PC-3 (cell line): ENCODE results near the gene FBLN5. TPM values are rescaled to one million over a fixed set of nuclear protein-coding genes. Genes with fewer than 3 reads are reported as not detected.
A peak's percentile ranks its signal among the peaks of the same experiment; 100 is the strongest.

Source experiments
- ATAC-seq: fragments of 200-7000 bp; cut with Tn5 transposase; 2 replicates; pipeline ENCODE4 v1.9.1; 2020; ENCODE audit warnings: mild to moderate bottlenecking, moderate library complexity
- BruUV-seq: library from RNA; stranded (reverse); fragments of 400-500 nt; replicated peaks from 2 replicates; lab custom pipeline; 2021; lab: Mats Ljungman, UMichigan
- CTCF ChIA-PET: fragments of 300-600 bp; sonication (Branson Sonifier 250); formaldehyde crosslinking; loops from one replicate; lab custom pipeline; 2022; ENCODE audit warnings: antibody characterized with exemption; lab: Charles Lee
- POLR2A ChIA-PET: fragments of 300-600 bp; sonication (Branson Sonifier 250); formaldehyde crosslinking; loops from one replicate; lab custom pipeline; 2022; ENCODE audit warnings: antibody characterized with exemption; ENCODE audit not compliant: unreplicated experiment; lab: Charles Lee
- DNase-seq: peaks from one replicate; pipeline ENCODE4 v3.0.0-alpha.2; 2015
- H2AFZ ChIP-seq: fragments of 300-600 bp; sonication (generic); 2 replicates; pipeline ENCODE4 v1.6.0; 2016; ENCODE audit warnings: antibody characterized with exemption, low read length
- H3F3A ChIP-seq: fragments of 300-600 bp; sonication (generic); one replicate; pipeline ENCODE4 v1.6.0; 2017; ENCODE audit warnings: antibody characterized with exemption, low read length, control low read depth, mild to moderate bottlenecking; ENCODE audit not compliant: unreplicated experiment
- H3K27ac ChIP-seq: fragments of 300-600 bp; sonication (generic); 2 replicates; pipeline ENCODE4 v1.5.1; 2016; ENCODE audit warnings: mild to moderate bottlenecking, low read length
- H3K27me3 ChIP-seq: fragments of 300-600 bp; sonication (generic); 2 replicates; pipeline ENCODE4 v1.6.1; 2016; ENCODE audit warnings: low read length, mixed read lengths
- H3K36me3 ChIP-seq: fragments of 300-600 bp; sonication (generic); 2 replicates; pipeline ENCODE4 v1.6.1; 2016; ENCODE audit warnings: low read depth, mixed run types, low read length, mixed read lengths
- H3K4me1 ChIP-seq: fragments of 300-600 bp; sonication (generic); 2 replicates; pipeline ENCODE4 v1.5.1; 2016; ENCODE audit warnings: low read length; ENCODE audit not compliant: insufficient read depth
- H3K4me2 ChIP-seq: fragments of 300-600 bp; sonication (generic); 2 replicates; pipeline ENCODE4 v1.6.0; 2016; ENCODE audit warnings: low read length
- H3K4me3 ChIP-seq: fragments of 300-600 bp; sonication (generic); 2 replicates; pipeline ENCODE4 v1.5.1; 2016; ENCODE audit warnings: mild to moderate bottlenecking, low read length, mixed read lengths
- H3K79me2 ChIP-seq: fragments of 300-600 bp; sonication (generic); 2 replicates; pipeline ENCODE4 v1.6.1; 2017; ENCODE audit warnings: low read length, mixed read lengths
- H3K9ac ChIP-seq: fragments of 300-600 bp; sonication (generic); 2 replicates; pipeline ENCODE4 v1.6.0; 2016; ENCODE audit warnings: mild to moderate bottlenecking, low read length
- H3K9me2 ChIP-seq: fragments of 300-600 bp; sonication (generic); replicated peaks from 2 replicates; pipeline ENCODE4 v1.6.1; 2016; ENCODE audit warnings: mixed run types, low read length, mixed read lengths
- H3K9me3 ChIP-seq: fragments of 300-600 bp; sonication (generic); 2 replicates; pipeline ENCODE4 v1.6.1; 2016; ENCODE audit warnings: low read length, mixed read lengths
- H4K20me1 ChIP-seq: fragments of 300-600 bp; sonication (generic); 2 replicates; pipeline ENCODE4 v1.6.1; 2016; ENCODE audit warnings: low read length, mixed read lengths
- CTCF ChIP-seq: fragments of 300-600 bp; sonication (generic); conservative IDR thresholded peaks from 2 replicates; pipeline ENCODE4 v1.5.1; 2017; ENCODE audit warnings: antibody characterized with exemption, low read depth, mild to moderate bottlenecking, low read length
- EZH2 ChIP-seq: fragments of 300-600 bp; sonication (generic); IDR thresholded peaks from one replicate; pipeline ENCODE4 v1.6.1; 2017; ENCODE audit warnings: antibody characterized with exemption, mild to moderate bottlenecking, low read length; ENCODE audit not compliant: unreplicated experiment
- EZH2phosphoT487 ChIP-seq: fragments of 300-600 bp; sonication (generic); IDR thresholded peaks from 2 replicates; pipeline ENCODE4 v1.6.1; 2018; ENCODE audit warnings: mild to moderate bottlenecking, antibody characterized with exemption, low read length, borderline replicate concordance
- intact Hi-C: fragments of 100-400 bp; cut with micrococcal nuclease; formaldehyde crosslinking; loops from 2 replicates; pipeline ENCODE4 v1.9.0; 2023
- total RNA-seq: library from RNA; depleted of rRNA; stranded (reverse); fragments of >200 nt; gene quantifications from 2 replicates; pipeline ENCODE4 v1.2.3, GENCODE V29; 2014

Gene FBLN5
- total RNA-seq, 1 experiment from 2014 or later: 0.58 TPM

- H3K79me2 ChIP-seq: no peaks in the 10 kb centered on the region
- DNase-seq: no peak
- no peaks in the 10 kb centered on the region for H3K9me2 ChIP-seq
- H3K4me2 ChIP-seq: no peak overlapping the region
- peaks cover 8% of the 10 kb centered on the region; the same call in 1 of the 2 replicates for H3K4me1 ChIP-seq
- H3K27ac ChIP-seq: no peak overlapping the region
- intact Hi-C loops: no loop called here
- H3F3A ChIP-seq: no peaks in the 10 kb centered on the region
- ATAC-seq: no peak
- no peak for TF ChIP-seq EZH2
- TF ChIP-seq CTCF: no peak
- no peak for TF ChIP-seq EZH2phosphoT487
- H3K9ac ChIP-seq: no peak overlapping the region
- no peaks in the 10 kb centered on the region for H3K27me3 ChIP-seq
- peaks cover 30% of the 10 kb centered on the region for H3K36me3 ChIP-seq
- H3K9me3 ChIP-seq: no peaks in the 10 kb centered on the region
- H4K20me1 ChIP-seq: no peaks in the 10 kb centered on the region
- no TSS peak for BruUV-seq
- H2AFZ ChIP-seq: no peak overlapping the region
- no peak overlapping the region for H3K4me3 ChIP-seq
- CTCF ChIA-PET: no interaction called here
- POLR2A ChIA-PET: no interaction called here
Measured at GRCh38 chr14:91987192-91987591, 39.7 kb upstream of the FBLN5 start.

- H3K79me2 ChIP-seq: no peaks in the 10 kb centered on the region
- no peaks in the 10 kb centered on the region for H3K27me3 ChIP-seq
- no peak overlapping the region for H2AFZ ChIP-seq
- intact Hi-C loops: no loop called here
- H4K20me1 ChIP-seq: no peaks in the 10 kb centered on the region
- no peak overlapping the region for H3K4me3 ChIP-seq
- peak overlapping the region; percentile 40; the same call in 1 of the 2 replicates for H3K27ac ChIP-seq
- no peak overlapping the region for H3K9ac ChIP-seq
- no peaks in the 10 kb centered on the region for H3K9me3 ChIP-seq
- BruUV-seq: no TSS peak
- H3F3A ChIP-seq: peaks cover under 1% of the 10 kb centered on the region
- peaks cover 8% of the 10 kb centered on the region for H3K4me1 ChIP-seq
- CTCF ChIA-PET: interaction anchor here (0.5 kb wide), 1 partner anchor 11 kb away, joined by 3 read pairs; no protein-coding TSS in a partner anchor
- H3K36me3 ChIP-seq: peaks cover 30% of the 10 kb centered on the region
- POLR2A ChIA-PET: no interaction called here
- no peaks in the 10 kb centered on the region for H3K9me2 ChIP-seq
- H3K4me2 ChIP-seq: no peak overlapping the region
- ATAC-seq (no peak), DNase-seq (no peak)
- TF ChIP-seq CTCF: no peak
- TF ChIP-seq EZH2phosphoT487: no peak
- TF ChIP-seq EZH2: no peak
Measured at GRCh38 chr14:91985521-91986255, 38.2 kb upstream of the FBLN5 start.

- Histone ChIP-seq H3K4me2 (no peak overlapping the region), H4K20me1 (peaks cover 3% of the 10 kb centered on the region; the same call in 1 of the 2 replicates), H3K79me2 (no peaks in the 10 kb centered on the region), H3K4me1 (peaks cover 14% of the 10 kb centered on the region), H3K9ac (no peak overlapping the region), H3K27me3 (no peaks in the 10 kb centered on the region), H3K36me3 (peaks cover 30% of the 10 kb centered on the region), H3K9me3 (no peaks in the 10 kb centered on the region), H3K27ac (peak overlapping the region; percentile 40), H2AFZ (no peak overlapping the region), H3F3A (peaks cover 6% of the 10 kb centered on the region), H3K4me3 (no peak overlapping the region), H3K9me2 (no peaks in the 10 kb centered on the region)
- POLR2A ChIA-PET: no interaction called here
- no peak for TF ChIP-seq EZH2
- no peak for TF ChIP-seq EZH2phosphoT487
- no peak for TF ChIP-seq CTCF
- ATAC-seq (peak; percentile 48), DNase-seq (peak; percentile 13)
- BruUV-seq: no TSS peak
- intact Hi-C loops: no loop called here
- CTCF ChIA-PET: interaction anchor here (0.5 kb wide), 1 partner anchor 12 kb away, joined by 3 read pairs; no protein-coding TSS in a partner anchor
Measured at GRCh38 chr14:91985008-91985407, 37.5 kb upstream of the FBLN5 start.
